Transverse colon (tissue), 4 donors: ENCODE data around the gene TLR5. TPM values are rescaled to one million over a fixed set of nuclear protein-coding genes. Genes with fewer than 3 reads are reported as not detected.

Experiments
- DNase-seq: peaks from one replicate; pipeline ENCODE4 v3.0.0-alpha.2; 2019
- H3K27ac ChIP-seq, 4 donors: fragments of 200-600 bp; sonication (generic); 2 replicates each; pipeline ENCODE4 v1.5.1; 2016 to 2018; ENCODE audit warnings: inconsistent platforms in 4 of 4
- H3K27me3 ChIP-seq: fragments of 200-600 bp; sonication (generic); 2 replicates; pipeline ENCODE4 v1.5.1; 2017; ENCODE audit warnings: inconsistent platforms
- H3K36me3 ChIP-seq, 4 donors: fragments of 200-600 bp; sonication (generic); 2 replicates each; pipeline ENCODE4 v1.5.1; 2017 to 2019; ENCODE audit warnings: inconsistent platforms in 4 of 4
- H3K4me1 ChIP-seq, 4 donors: fragments of 200-600 bp; sonication (generic); 2 replicates each; pipeline ENCODE4 v1.5.1; 2017 to 2020; ENCODE audit warnings: inconsistent platforms in 4 of 4
- H3K4me3 ChIP-seq, 4 donors: fragments of 200-600 bp; sonication (generic); 1 replicate in 1 of 4; 2 replicates in 3 of 4; pipeline versions ENCODE4 v1.5.1 to v1.6.1; 2017 to 2019; ENCODE audit warnings: inconsistent platforms in 4 of 4
- H3K9me3 ChIP-seq, 2 donors: fragments of 200-600 bp; sonication (generic); 2 replicates each; pipeline ENCODE4 v1.5.1; 2017 to 2019; ENCODE audit warnings: inconsistent platforms in 2 of 2
- CTCF ChIP-seq, 5 experiments: fragments of 200-600 bp in 3 of 5; fragments of 450-650 bp in 2 of 5; sonication (generic) in 3 of 5; IDR thresholded peaks; 1 replicate in 2 of 5; 2 replicates in 3 of 5; pipeline ENCODE4 v1.5.1; 2016 to 2017; ENCODE audit warnings: antibody characterized with exemption in 5 of 5, inconsistent platforms in 3 of 5, mild to moderate bottlenecking in 2 of 5, moderate library complexity in 1 of 5
- EP300 ChIP-seq: sonication (generic); formaldehyde crosslinking; IDR thresholded peaks from one replicate; pipeline ENCODE4 v1.6.1; 2017; ENCODE audit warnings: antibody characterized with exemption, low read depth
- POLR2A ChIP-seq: fragments of 450-650 bp; IDR thresholded peaks from one replicate; pipeline ENCODE4 v1.6.1; 2016; ENCODE audit warnings: antibody characterized with exemption, mild to moderate bottlenecking, moderate library complexity
- POLR2AphosphoS5 ChIP-seq, 3 donors: sonication (generic); formaldehyde crosslinking; IDR thresholded peaks; one replicate each; pipeline ENCODE4 v1.6.1; 2016; ENCODE audit warnings: antibody characterized with exemption in 3 of 3
- WGBS, 2 donors: methylation state at CpG; one replicate each; pipeline ENCODE4 v1.1.5; 2018; ENCODE audit warnings: low coverage in 1 of 2; 5-methylcytosine and 5-hydroxymethylcytosine counted together
- in situ Hi-C, 4 donors: fragments of 200-750 bp; cut with MboI; loops; one replicate each; pipeline versions ENCODE4 v1.15.0 to v1.15.1; 2017; ENCODE audit warnings: low sequenced_read_pairs in 3 of 4, low pct_ligation_motif_present in 1 of 4, low pct_unique_long_range_greater_than_20kb in 1 of 4
- intact Hi-C: fragments of 100-400 bp; cut with DNase I; formaldehyde crosslinking; loops from one replicate; pipeline ENCODE4 v1.15.1; 2023; ENCODE audit warnings: low total_unique reads
- total RNA-seq, 4 donors: library from RNA; depleted of rRNA; stranded (reverse); fragments of >200 nt; gene quantifications; one replicate each; pipeline ENCODE4 v1.1.0, GENCODE V29; 2016

Gene TLR5
- total RNA-seq, 4 donors from 2014 or later = 1.9 to 9.4 (median 3.8) TPM; not detected in 1

DNA sequence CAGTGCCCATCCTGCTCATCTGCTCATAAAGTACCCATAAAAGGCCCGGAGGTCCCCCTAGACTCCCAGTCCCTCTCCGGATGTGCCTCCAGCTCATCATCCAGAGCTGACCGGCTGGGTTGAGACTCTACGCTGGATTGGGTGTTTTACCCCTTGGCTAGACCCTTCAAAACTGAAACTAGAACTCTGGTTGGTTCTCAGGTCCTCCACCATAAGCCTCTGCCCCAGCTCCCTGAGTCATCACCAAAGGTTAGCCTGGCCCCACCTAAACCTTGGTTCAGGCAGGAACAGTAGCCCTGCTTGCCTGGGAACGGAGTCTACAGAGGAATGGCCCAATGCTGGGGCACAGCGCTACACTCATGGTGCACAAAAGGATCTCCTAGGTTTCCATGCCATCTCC lies 75.1 kb downstream of the TLR5 start:
- intact Hi-C loops = no loop called here
- Histone ChIP-seq H3K27me3 (no peaks in the 10 kb centered on the region), H3K4me3 (no peak overlapping the region), H3K36me3 (no peaks in the 10 kb centered on the region), H3K9me3 (no peaks in the 10 kb centered on the region), H3K4me1 (no peaks in the 10 kb centered on the region), H3K27ac (no peak overlapping the region)
- no peak for DNase-seq
- in situ Hi-C loops = no loop called here
- no peak for TF ChIP-seq POLR2A
- TF ChIP-seq CTCF (IDR thresholded peaks at IDR 0.05) = no peak
- no peak for TF ChIP-seq EP300
- TF ChIP-seq POLR2AphosphoS5 (IDR thresholded peaks at IDR 0.05) = no peak
- WGBS, 2 donors = 94% methylated on average over 6 of the region's 6 CpGs; no CpG with 5 or more reads in 1 of the 2 donors

DNA sequence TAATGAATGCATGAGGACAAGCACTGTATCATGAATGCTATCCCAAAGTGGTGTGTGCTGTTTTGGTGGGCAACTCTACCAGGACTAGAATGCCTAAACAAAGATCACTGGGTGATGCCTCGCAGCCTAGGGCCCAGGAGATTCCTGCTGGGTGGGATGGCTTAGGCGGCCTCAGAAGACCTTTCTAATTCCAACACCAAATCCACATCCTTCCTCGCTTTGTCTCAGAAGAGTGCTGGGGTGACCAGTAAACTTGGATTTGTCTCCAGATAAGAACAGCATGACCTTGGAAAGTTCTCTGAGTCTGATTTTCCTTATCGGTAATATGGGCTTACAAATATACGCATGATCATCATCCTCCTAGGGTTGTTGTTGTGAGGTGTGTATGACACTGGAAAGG lies 76.6 kb downstream of the TLR5 start:
- TF ChIP-seq POLR2AphosphoS5 (IDR thresholded peaks at IDR 0.05) (no peak), CTCF (IDR thresholded peaks at IDR 0.05) (no peak), POLR2A (no peak), EP300 (no peak)
- no peaks in the 10 kb centered on the region for H3K27me3 ChIP-seq
- no peaks in the 10 kb centered on the region for H3K36me3 ChIP-seq
- no peaks in the 10 kb centered on the region for H3K9me3 ChIP-seq
- no peaks in the 10 kb centered on the region for H3K4me1 ChIP-seq
- 90 to 100% methylated on average over 1 to 5 of the region's 5 CpGs for WGBS, 2 donors
- intact Hi-C loops (no loop called here), in situ Hi-C loops (no loop called here)
- no peak overlapping the region for H3K4me3 ChIP-seq
- no peak overlapping the region for H3K27ac ChIP-seq
- no peak for DNase-seq

DNA sequence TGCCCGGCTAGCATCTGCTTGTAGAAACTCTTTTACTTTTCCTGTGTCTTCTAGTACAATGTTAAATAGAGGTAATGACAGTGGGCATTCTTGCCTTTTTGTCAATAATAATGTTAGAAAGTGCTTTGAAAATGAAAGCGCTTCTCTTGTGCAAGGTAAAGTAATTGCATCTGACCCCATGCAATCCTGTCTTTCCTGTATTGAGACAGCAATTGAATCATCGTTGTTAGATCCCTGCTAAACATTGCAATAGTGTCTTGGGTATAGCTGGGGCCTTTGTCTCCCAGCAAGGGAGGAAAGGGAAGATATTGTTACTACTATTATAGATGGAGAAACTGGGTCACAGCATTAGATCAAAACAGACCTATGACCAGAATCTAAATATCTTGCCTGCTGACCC lies 80.9 kb downstream of the TLR5 start:
- H3K9me3 ChIP-seq = no peaks in the 10 kb centered on the region
- no peaks in the 10 kb centered on the region for H3K4me1 ChIP-seq
- no peaks in the 10 kb centered on the region for H3K36me3 ChIP-seq
- no peak overlapping the region for H3K4me3 ChIP-seq
- H3K27me3 ChIP-seq = no peaks in the 10 kb centered on the region
- DNase-seq = no peak
- 66% methylated on average over 3 of the region's 3 CpGs for WGBS, 2 donors
- in situ Hi-C loops (no loop called here), intact Hi-C loops (no loop called here)
- no peak overlapping the region for H3K27ac ChIP-seq
- TF ChIP-seq CTCF (IDR thresholded peaks at IDR 0.05) (no peak), POLR2A (no peak), POLR2AphosphoS5 (IDR thresholded peaks at IDR 0.05) (no peak), EP300 (no peak)

DNA sequence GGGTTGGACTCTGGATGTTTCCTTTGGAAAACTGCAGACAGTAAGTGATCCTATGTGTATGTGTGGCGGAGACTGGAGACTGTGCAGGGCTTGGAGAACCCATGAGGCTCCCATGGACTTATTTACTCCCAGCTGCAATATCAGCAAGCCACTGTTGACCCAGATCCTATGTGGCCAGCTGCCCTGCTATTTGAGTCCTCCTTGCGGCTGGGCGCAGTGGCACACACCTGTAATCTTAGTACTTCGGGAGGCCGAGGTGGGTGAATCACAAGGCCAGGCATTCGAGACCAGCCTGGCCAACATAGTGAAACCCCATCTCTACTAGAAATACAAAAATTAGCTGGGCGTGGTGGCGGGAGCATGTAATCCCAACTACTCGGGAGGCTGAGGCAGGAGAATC lies 83.5 kb downstream of the TLR5 start:
- in situ Hi-C loops (no loop called here), intact Hi-C loops (no loop called here)
- Histone ChIP-seq H3K4me3 (no peak overlapping the region), H3K27ac (no peak overlapping the region), H3K9me3 (no peaks in the 10 kb centered on the region), H3K36me3 (no peaks in the 10 kb centered on the region), H3K27me3 (no peaks in the 10 kb centered on the region), H3K4me1 (peaks cover 0 to 2% (median 0%) of the 10 kb centered on the region in 4 donors)
- DNase-seq = no peak
- TF ChIP-seq CTCF (IDR thresholded peaks at IDR 0.05) = no peak
- no peak for TF ChIP-seq POLR2AphosphoS5 (IDR thresholded peaks at IDR 0.05)
- no peak for TF ChIP-seq EP300
- TF ChIP-seq POLR2A = no peak
- 95% methylated on average over 9 of the region's 9 CpGs; no CpG with 5 or more reads in 1 of the 2 donors for WGBS, 2 donors

Other genes starting within 250 kb of the TLR5 start
- 1 to 10 TPM in 1 of 4 donors, under 1 TPM in 1, not detected in 2; 0.32 to 1.2 TPM for gene SUSD4, start 220.9 kb upstream of the TLR5 start, total RNA-seq